Activated B cell treated with CpG ODN at 0.5 μM for 24 hours (primary cell): ENCODE results near the gene RHNO1. TPM values are rescaled to one million over a fixed set of nuclear protein-coding genes. Genes with fewer than 3 reads are reported as not detected.

Experiments
- ATAC-seq: fragments of 200-7000 bp; cut with Tn5 transposase; one replicate; pipeline ENCODE4 v1.10.0; 2021; ENCODE audit warnings: low read depth, mild to moderate bottlenecking, moderate library complexity
- CTCF ChIA-PET: fragments of 350-600 bp; sonication (Branson Sonifier 250); formaldehyde crosslinking; loops from one replicate; lab custom pipeline; 2021; ENCODE audit warnings: antibody characterized with exemption; lab: Charles Lee
- POLR2A ChIA-PET: fragments of 350-600 bp; sonication (Branson Sonifier 250); formaldehyde crosslinking; loops from one replicate; lab custom pipeline; 2021; ENCODE audit warnings: antibody characterized with exemption; lab: Charles Lee
- DNase-seq: peaks from one replicate; pipeline ENCODE4 v3.0.0; 2022
- H3K27ac Mint-ChIP-seq: one replicate; pipeline ENCODE4 v1.8.0; 2020; ENCODE audit warnings: mixed read lengths
- H3K27me3 Mint-ChIP-seq: one replicate; pipeline ENCODE4 v1.8.0; 2021; ENCODE audit warnings: mixed read lengths
- H3K36me3 Mint-ChIP-seq: one replicate; pipeline ENCODE4 v1.8.0; 2021; ENCODE audit warnings: low read depth, mixed read lengths
- H3K4me1 Mint-ChIP-seq: one replicate; pipeline ENCODE4 v1.8.0; 2021; ENCODE audit warnings: mixed read lengths
- H3K4me3 Mint-ChIP-seq: one replicate; pipeline ENCODE4 v1.8.0; 2020; ENCODE audit warnings: mild to moderate bottlenecking, mixed read lengths
- H3K9me3 Mint-ChIP-seq: one replicate; pipeline ENCODE4 v1.8.0; 2020; ENCODE audit warnings: mixed read lengths
- CTCF ChIP-seq: fragments of 200-600 bp; IDR thresholded peaks from one replicate; pipeline ENCODE4 v1.8.0; 2022; ENCODE audit warnings: antibody characterized with exemption, mild to moderate bottlenecking
- intact Hi-C: fragments of 100-400 bp; cut with micrococcal nuclease; formaldehyde crosslinking; loops from one replicate; pipeline ENCODE4 v1.15.1; 2024
- total RNA-seq: library from RNA; stranded (reverse); gene quantifications from 2 replicates; pipeline ENCODE4 v1.2.3, GENCODE V29; 2022

The RHNO1 gene
- total RNA-seq, 1 donor from 2014 or later = 12.4 TPM

- Mint-ChIP-seq H3K27me3 (no peaks in the 10 kb centered on the region), H3K27ac (no peak overlapping the region), H3K9me3 (no peaks in the 10 kb centered on the region), H3K4me1 (peaks cover 2% of the 10 kb centered on the region), H3K36me3 (peaks cover 62% of the 10 kb centered on the region), H3K4me3 (no peak overlapping the region)
- ChIA-PET POLR2A (no interaction called here), CTCF (no interaction called here)
- TF ChIP-seq CTCF = no peak
- intact Hi-C loops = no loop called here
- DNase-seq (no peak), ATAC-seq (no peak)
These were observed 56.6 kb downstream of the RHNO1 start for GRCh38 chr12:2933586-2933985.

DNA sequence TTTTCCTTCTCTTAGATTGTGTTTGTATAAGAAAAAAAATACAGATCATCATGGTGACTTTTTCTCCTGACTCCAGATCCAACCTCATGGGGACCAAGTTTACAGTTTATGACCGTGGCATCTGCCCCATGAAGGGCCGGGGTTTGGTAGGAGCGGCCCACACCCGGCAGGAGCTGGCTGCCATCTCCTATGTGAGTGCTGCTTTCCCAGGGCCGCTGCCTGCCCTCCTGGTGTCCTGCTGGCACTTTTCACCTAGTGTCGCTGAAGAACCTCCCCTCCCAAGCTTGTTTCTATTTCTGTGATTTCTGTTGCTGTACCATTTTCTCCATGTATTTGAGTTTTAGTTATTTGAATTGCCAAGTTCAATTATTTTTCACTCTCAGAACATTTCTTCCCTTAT, 57.3 kb downstream of the RHNO1 start:
- TF ChIP-seq CTCF = no peak
- H3K27ac Mint-ChIP-seq = no peak overlapping the region
- no peaks in the 10 kb centered on the region for H3K27me3 Mint-ChIP-seq
- DNase-seq (no peak), ATAC-seq (no peak)
- ChIA-PET CTCF (no interaction called here), POLR2A (no interaction called here)
- peaks cover 68% of the 10 kb centered on the region for H3K36me3 Mint-ChIP-seq
- H3K4me1 Mint-ChIP-seq = peaks cover 2% of the 10 kb centered on the region
- H3K9me3 Mint-ChIP-seq = no peaks in the 10 kb centered on the region
- intact Hi-C loops = no loop called here
- H3K4me3 Mint-ChIP-seq = no peak overlapping the region

- POLR2A ChIA-PET = interaction anchor here (0.6 kb wide), 1 partner anchor 58 kb away, joined by 3 read pairs; no protein-coding TSS in a partner anchor
- Mint-ChIP-seq H3K27ac (no peak overlapping the region), H3K36me3 (peaks cover 69% of the 10 kb centered on the region), H3K4me1 (peaks cover 2% of the 10 kb centered on the region), H3K27me3 (no peaks in the 10 kb centered on the region), H3K4me3 (no peak overlapping the region), H3K9me3 (no peaks in the 10 kb centered on the region)
- intact Hi-C loops = no loop called here
- CTCF ChIA-PET = no interaction called here
- ATAC-seq = no peak
- no peak for TF ChIP-seq CTCF
- DNase-seq = no peak
These were observed 59.3 kb downstream of the RHNO1 start for GRCh38 chr12:2936301-2936700.

GRCh38 chr12:2937500-2937899, 60.5 kb downstream of the RHNO1 start:
- POLR2A ChIA-PET = no interaction called here
- CTCF ChIA-PET = no interaction called here

More at GRCh38 chr12:2937500-2937899, 60.5 kb downstream of the RHNO1 start:
- no peak overlapping the region for H3K27ac Mint-ChIP-seq
- H3K4me1 Mint-ChIP-seq = peaks cover 2% of the 10 kb centered on the region
- TF ChIP-seq CTCF = no peak
- no peaks in the 10 kb centered on the region for H3K27me3 Mint-ChIP-seq
- intact Hi-C loops = no loop called here
- no peak overlapping the region for H3K4me3 Mint-ChIP-seq
- DNase-seq = no peak
- no peak for ATAC-seq
- H3K36me3 Mint-ChIP-seq = peaks cover 60% of the 10 kb centered on the region
- no peaks in the 10 kb centered on the region for H3K9me3 Mint-ChIP-seq

Other genes with a start within 250 kb of the RHNO1 start
- gene FKBP4, start 82.3 kb upstream of the RHNO1 start, total RNA-seq = 90.5 and 94.7 TPM in 2 replicates
- gene ITFG2, start 64.6 kb upstream of the RHNO1 start, total RNA-seq = 90.1 and 90.6 TPM in 2 replicates
- gene NRIP2, start 42.2 kb upstream of the RHNO1 start, total RNA-seq = not detected in 2 replicates
- not detected in 2 replicates for gene TEX52, start 20.2 kb upstream of the RHNO1 start, total RNA-seq
- 1.8 and 2.8 TPM in 2 replicates for gene FOXM1, start within 50 bp of the RHNO1 start, total RNA-seq
- 7.0 and 7.3 TPM in 2 replicates for gene TULP3, start 13.7 kb downstream of the RHNO1 start, total RNA-seq
- 0.27 TPM in 1 of 2 replicates, not detected in the other for gene TEAD4, start 82.2 kb downstream of the RHNO1 start, total RNA-seq
- 0.20 and 0.54 TPM in 2 replicates for gene TSPAN9, start 200.2 kb downstream of the RHNO1 start, total RNA-seq